B cell (primary cell): ENCODE data around the gene ORC5. TPM values are rescaled to one million over a fixed set of nuclear protein-coding genes. Genes with fewer than 3 reads are reported as not detected.

Experiments
- ATAC-seq: fragments of 200-7000 bp; cut with Tn5 transposase; one replicate; pipeline ENCODE4 v1.10.0; 2021; ENCODE audit warnings: low read depth, mild to moderate bottlenecking, moderate number of reproducible peaks, moderate library complexity
- CTCF ChIA-PET: fragments of 350-600 bp; sonication (Branson Sonifier 250); formaldehyde crosslinking; loops from one replicate; lab custom pipeline; 2021; ENCODE audit warnings: antibody characterized with exemption, inconsistent platforms; lab: Charles Lee
- POLR2A ChIA-PET: fragments of 350-600 bp; sonication (Branson Sonifier 250); formaldehyde crosslinking; loops from one replicate; lab custom pipeline; 2021; ENCODE audit warnings: antibody characterized with exemption; lab: Charles Lee
- DNase-seq: peaks from one replicate; pipeline ENCODE4 v3.0.0; 2013
- H2AFZ ChIP-seq: 2 replicates; pipeline ENCODE4 v1.6.1; 2012; ENCODE audit warnings: mild to moderate bottlenecking, low read depth, low read length; ENCODE audit not compliant: insufficient read depth, poor library complexity, severe bottlenecking
- H3K27ac ChIP-seq, 2 donors: 1 replicate in 1 of 2; 2 replicates in 1 of 2; pipeline ENCODE4 v1.5.1; 2012 to 2013; ENCODE audit warnings: low read length in 2 of 2, mild to moderate bottlenecking in 2 of 2, moderate library complexity in 1 of 2
- H3K27me3 ChIP-seq, 4 experiments: fragments of 200-600 bp in 1 of 4; sonication (generic) in 1 of 4; replicated peaks in 1 of 4; 1 replicate in 2 of 4; 2 replicates in 2 of 4; pipeline versions ENCODE4 v1.6.1 to v1.7.0; 2013 to 2016; ENCODE audit warnings: low read length in 3 of 4, mild to moderate bottlenecking in 2 of 4, mixed read lengths in 1 of 4, moderate library complexity in 1 of 4; ENCODE audit not compliant: insufficient read depth in 4 of 4, control insufficient read depth in 3 of 4; ENCODE audit errors: control extremely low read depth in 1 of 4
- H3K36me3 ChIP-seq, 2 experiments: replicated peaks in 1 of 2; 1 replicate in 1 of 2; 2 replicates in 1 of 2; pipeline versions ENCODE4 v1.6.1 to v1.7.1; 2013; ENCODE audit warnings: low read length in 1 of 2; ENCODE audit not compliant: insufficient read depth in 2 of 2, control insufficient read depth in 1 of 2; ENCODE audit errors: control extremely low read depth in 1 of 2, extremely low read depth in 1 of 2
- H3K4me1 ChIP-seq, 2 donors: fragments of 200-600 bp in 1 of 2; sonication (generic) in 1 of 2; 1 replicate in 1 of 2; 2 replicates in 1 of 2; pipeline versions ENCODE4 v1.5.1 to v1.6.1; 2013 to 2017; ENCODE audit warnings: low read length in 2 of 2; ENCODE audit not compliant: control insufficient read depth in 2 of 2, insufficient read depth in 2 of 2
- H3K4me2 ChIP-seq: replicated peaks from 2 replicates; pipeline ENCODE3; 2012; ENCODE audit warnings: mild to moderate bottlenecking, low read depth, low read length; ENCODE audit not compliant: poor library complexity, severe bottlenecking
- H3K4me3 ChIP-seq, 5 experiments: fragments of 200-600 bp in 1 of 5; sonication (generic) in 1 of 5; 1 replicate in 3 of 5; 2 replicates in 2 of 5; pipeline versions ENCODE4 v1.5.1 to v1.7.0; 2011 to 2016; ENCODE audit warnings: low read length in 4 of 5, mild to moderate bottlenecking in 4 of 5, low read depth in 2 of 5, control low read depth in 1 of 5, moderate library complexity in 1 of 5; ENCODE audit not compliant: insufficient read depth in 1 of 5; ENCODE audit errors: control extremely low read depth in 1 of 5, extremely low read depth in 1 of 5
- H3K79me2 ChIP-seq: fragments of 200-600 bp; sonication (generic); one replicate; pipeline ENCODE4 v1.6.0; 2016; ENCODE audit warnings: low read length; ENCODE audit not compliant: control insufficient read depth, insufficient read depth
- H3K9ac ChIP-seq: fragments of 200-600 bp; sonication (generic); 2 replicates; pipeline ENCODE4 v1.6.1; 2017; ENCODE audit warnings: mild to moderate bottlenecking, low read length, moderate library complexity
- H3K9me3 ChIP-seq, 3 donors: one replicate each; pipeline versions ENCODE4 v1.6.1 to v1.7.1; 2013; ENCODE audit warnings: low read length in 2 of 3; ENCODE audit not compliant: control insufficient read depth in 2 of 3, insufficient read depth in 1 of 3; ENCODE audit errors: control extremely low read depth in 1 of 3
- H4K20me1 ChIP-seq: 2 replicates; pipeline ENCODE4 v1.6.0; 2012; ENCODE audit warnings: mild to moderate bottlenecking, low read length; ENCODE audit not compliant: insufficient read depth, control insufficient read depth, poor library complexity, severe bottlenecking
- H3K27ac Mint-ChIP-seq: one replicate; pipeline ENCODE4 v1.8.0; 2021; ENCODE audit warnings: mixed read lengths
- H3K27me3 Mint-ChIP-seq: one replicate; pipeline ENCODE4 v1.8.0; 2021; ENCODE audit warnings: mixed read lengths
- H3K4me1 Mint-ChIP-seq: one replicate; pipeline ENCODE4 v1.8.0; 2021; ENCODE audit warnings: mixed read lengths
- H3K4me3 Mint-ChIP-seq: one replicate; pipeline ENCODE4 v1.8.0; 2021; ENCODE audit warnings: mixed read lengths
- H3K9me3 Mint-ChIP-seq: one replicate; pipeline ENCODE4 v1.8.0; 2022; ENCODE audit warnings: mixed read lengths; ENCODE audit not compliant: insufficient read depth
- EZH2 ChIP-seq: IDR thresholded peaks from 2 replicates; pipeline ENCODE4 v1.6.1; 2012; ENCODE audit warnings: borderline replicate concordance, low read depth, mild to moderate bottlenecking, moderate library complexity, low read length; ENCODE audit not compliant: insufficient read depth, poor library complexity, severe bottlenecking
- WGBS: methylation state at CpG from one replicate; pipeline ENCODE4 v1.1.5; 2013; ENCODE audit warnings: missing lambda C conversion rate; ENCODE audit not compliant: insufficient coverage; 5-methylcytosine and 5-hydroxymethylcytosine counted together
- intact Hi-C: fragments of 100-400 bp; cut with micrococcal nuclease; formaldehyde crosslinking; loops from one replicate; pipeline ENCODE4 v1.10.0; 2022
- polyA plus RNA-seq: library from polyadenylated mRNA; depleted of rRNA; stranded (reverse); fragments of >200 nt; gene quantifications from 2 replicates; pipeline ENCODE4 v1.2.3, GENCODE V29; 2012
- total RNA-seq, 2 donors: library from RNA; stranded (reverse); fragments of 120-200 nt in 1 of 2; gene quantifications; 1 replicate in 1 of 2; 2 replicates in 1 of 2; pipeline versions ENCODE4 v1.2.3 to v1.2.4, GENCODE V29; 2013 to 2022
- TF ChIP-seq, protein P1 (sequence below): fragments of 200-600 bp; IDR thresholded peaks from one replicate; pipeline ENCODE4 v1.8.0; 2022; ENCODE audit warnings: antibody characterized with exemption, mild to moderate bottlenecking

The ORC5 gene
- total and polyA plus RNA-seq, 2 donors (not counting 1 experiment from before 2014, with no cell fraction given), result 6.8 to 20.2 TPM

DNA sequence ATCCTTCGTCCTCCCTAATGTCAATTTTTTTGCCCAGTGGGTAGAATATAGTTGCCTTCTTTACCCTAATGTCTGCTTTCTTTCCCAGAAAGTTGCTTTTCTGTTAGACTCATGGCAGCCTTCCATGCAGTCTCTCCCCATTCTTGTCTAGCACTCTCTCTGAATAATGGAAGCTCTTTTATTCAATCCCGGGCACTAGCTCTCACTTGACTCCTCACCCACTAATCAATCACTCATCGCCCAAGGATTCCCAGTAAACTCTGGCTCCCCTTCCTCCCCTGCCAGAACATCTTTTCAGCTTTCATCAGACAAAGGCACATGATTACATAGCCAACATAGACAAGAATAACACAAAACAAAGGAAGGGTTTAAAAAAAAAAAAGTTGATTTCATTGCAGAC lies 118.2 kb downstream of the ORC5 start:
- no peaks in the 10 kb centered on the region for H3K4me1 ChIP-seq
- DNase-seq, result no peak
- H4K20me1 ChIP-seq, result no peaks in the 10 kb centered on the region
- no peak overlapping the region for H2AFZ ChIP-seq
- Mint-ChIP-seq H3K27ac (no peak overlapping the region), H3K27me3 (peaks cover 16% of the 10 kb centered on the region), H3K9me3 (peaks cover 2% of the 10 kb centered on the region), H3K4me3 (no peak overlapping the region), H3K4me1 (no peaks in the 10 kb centered on the region)
- H3K27me3 ChIP-seq, result no peaks in the 10 kb centered on the region
- H3K79me2 ChIP-seq, result no peaks in the 10 kb centered on the region
- TF ChIP-seq EZH2, result no peak
- CTCF ChIA-PET, result no interaction called here
- 100% methylated on average over 3 of the region's 3 CpGs for WGBS
- POLR2A ChIA-PET, result no interaction called here
- no peaks in the 10 kb centered on the region for H3K36me3 ChIP-seq
- no peak for ATAC-seq
- no peaks in the 10 kb centered on the region for H3K9me3 ChIP-seq
- H3K9ac ChIP-seq, result no peak overlapping the region
- intact Hi-C loops, result no loop called here
- H3K27ac ChIP-seq, result no peak overlapping the region
- no peak overlapping the region for H3K4me2 ChIP-seq
- H3K4me3 ChIP-seq, result no peak overlapping the region

DNA sequence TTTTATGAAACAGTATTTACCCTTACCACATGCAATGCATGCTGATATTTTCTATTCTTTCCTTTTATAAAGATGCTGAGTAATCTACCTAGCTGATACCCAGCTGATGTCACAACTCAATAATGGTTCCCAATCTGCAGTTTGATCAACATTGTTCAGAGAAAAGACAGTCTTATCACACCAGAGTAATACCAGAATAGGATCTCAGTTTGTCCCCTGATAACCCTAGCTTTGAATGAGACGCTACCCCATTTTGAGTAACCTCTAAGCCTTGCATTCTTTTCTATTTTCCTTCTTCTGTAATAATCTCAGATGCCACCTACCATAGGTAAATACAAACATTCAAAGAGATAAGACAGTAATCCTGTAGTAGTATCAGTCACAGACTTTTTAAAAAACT lies 118.8 kb downstream of the ORC5 start:
- no peaks in the 10 kb centered on the region for H3K36me3 ChIP-seq
- no peaks in the 10 kb centered on the region for H4K20me1 ChIP-seq
- WGBS, result 88% methylated on average over 1 of the region's 1 CpG
- peaks cover 16% of the 10 kb centered on the region for H3K27me3 Mint-ChIP-seq
- no peaks in the 10 kb centered on the region for H3K27me3 ChIP-seq
- H3K4me3 Mint-ChIP-seq, result no peak overlapping the region
- POLR2A ChIA-PET, result no interaction called here
- CTCF ChIA-PET, result no interaction called here
- H3K27ac Mint-ChIP-seq, result no peak overlapping the region
- intact Hi-C loops, result no loop called here
- no peaks in the 10 kb centered on the region for H3K4me1 ChIP-seq
- ATAC-seq (no peak), DNase-seq (no peak)
- no peaks in the 10 kb centered on the region for H3K9me3 ChIP-seq
- no peak overlapping the region for H3K9ac ChIP-seq
- H3K4me3 ChIP-seq, result no peak overlapping the region
- H3K4me1 Mint-ChIP-seq, result no peaks in the 10 kb centered on the region
- no peak overlapping the region for H3K27ac ChIP-seq
- no peak overlapping the region for H2AFZ ChIP-seq
- peaks cover 6% of the 10 kb centered on the region for H3K9me3 Mint-ChIP-seq
- H3K4me2 ChIP-seq, result no peak overlapping the region
- H3K79me2 ChIP-seq, result no peaks in the 10 kb centered on the region
- TF ChIP-seq EZH2, result no peak
- TF ChIP-seq, protein P1, sequence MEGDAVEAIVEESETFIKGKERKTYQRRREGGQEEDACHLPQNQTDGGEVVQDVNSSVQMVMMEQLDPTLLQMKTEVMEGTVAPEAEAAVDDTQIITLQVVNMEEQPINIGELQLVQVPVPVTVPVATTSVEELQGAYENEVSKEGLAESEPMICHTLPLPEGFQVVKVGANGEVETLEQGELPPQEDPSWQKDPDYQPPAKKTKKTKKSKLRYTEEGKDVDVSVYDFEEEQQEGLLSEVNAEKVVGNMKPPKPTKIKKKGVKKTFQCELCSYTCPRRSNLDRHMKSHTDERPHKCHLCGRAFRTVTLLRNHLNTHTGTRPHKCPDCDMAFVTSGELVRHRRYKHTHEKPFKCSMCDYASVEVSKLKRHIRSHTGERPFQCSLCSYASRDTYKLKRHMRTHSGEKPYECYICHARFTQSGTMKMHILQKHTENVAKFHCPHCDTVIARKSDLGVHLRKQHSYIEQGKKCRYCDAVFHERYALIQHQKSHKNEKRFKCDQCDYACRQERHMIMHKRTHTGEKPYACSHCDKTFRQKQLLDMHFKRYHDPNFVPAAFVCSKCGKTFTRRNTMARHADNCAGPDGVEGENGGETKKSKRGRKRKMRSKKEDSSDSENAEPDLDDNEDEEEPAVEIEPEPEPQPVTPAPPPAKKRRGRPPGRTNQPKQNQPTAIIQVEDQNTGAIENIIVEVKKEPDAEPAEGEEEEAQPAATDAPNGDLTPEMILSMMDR, result no peak

Other genes with a start within 250 kb of the ORC5 start
- gene RELN, start 218.4 kb downstream of the ORC5 start, total RNA-seq, result not detected in 2 replicates
- gene RELN, start 218.4 kb downstream of the ORC5 start, polyA plus RNA-seq, result not detected in 2 replicates
- gene LHFPL3, start 120.6 kb upstream of the ORC5 start, total RNA-seq, result not detected in 2 replicates
- gene LHFPL3, start 120.6 kb upstream of the ORC5 start, polyA plus RNA-seq, result not detected in 2 replicates